Subcutaneous abdominal adipose tissue (tissue), 5 donors: ENCODE data around the gene MRGPRX3.
"Not testable (repeated sequence)": the region's sequence is repeated elsewhere in the genome, so short reads cannot be mapped to it uniquely, and the experiment has no call there.

Experiments used
- H3K27ac ChIP-seq: one replicate; pipeline ENCODE4 v1.7.0; 2013; ENCODE audit warnings: low read depth, mild to moderate bottlenecking, inconsistent platforms, low read length, moderate library complexity
- H3K27me3 ChIP-seq, 5 donors: one replicate each; pipeline ENCODE4 v1.7.0; 2013; ENCODE audit warnings: low read length in 5 of 5, inconsistent platforms in 1 of 5; ENCODE audit not compliant: control insufficient read depth in 5 of 5, insufficient read depth in 4 of 5
- H3K36me3 ChIP-seq, 5 donors: one replicate each; pipeline ENCODE4 v1.7.0; 2013; ENCODE audit warnings: low read length in 5 of 5; ENCODE audit not compliant: control insufficient read depth in 5 of 5, insufficient read depth in 5 of 5
- H3K4me1 ChIP-seq, 5 donors: one replicate each; pipeline ENCODE4 v1.7.0; 2013; ENCODE audit warnings: low read length in 5 of 5, mild to moderate bottlenecking in 3 of 5, moderate library complexity in 1 of 5; ENCODE audit not compliant: control insufficient read depth in 5 of 5, insufficient read depth in 5 of 5
- H3K4me3 ChIP-seq, 5 donors: one replicate each; pipeline ENCODE4 v1.7.0; 2013; ENCODE audit warnings: low read length in 5 of 5, low read depth in 1 of 5
- H3K9ac ChIP-seq, 5 donors: one replicate each; pipeline ENCODE4 v1.7.0; 2013; ENCODE audit warnings: low read length in 5 of 5, mild to moderate bottlenecking in 4 of 5, moderate library complexity in 3 of 5
- H3K9me3 ChIP-seq, 5 donors: one replicate each; pipeline ENCODE4 v1.7.0; 2013; ENCODE audit warnings: low read length in 5 of 5; ENCODE audit not compliant: control insufficient read depth in 5 of 5
- donor health status: healthy.
- donor health status: healthy.
- donor health status: healthy.
- donor health status: healthy.
- donor health status: healthy.

MRGPRX3 gene

DNA sequence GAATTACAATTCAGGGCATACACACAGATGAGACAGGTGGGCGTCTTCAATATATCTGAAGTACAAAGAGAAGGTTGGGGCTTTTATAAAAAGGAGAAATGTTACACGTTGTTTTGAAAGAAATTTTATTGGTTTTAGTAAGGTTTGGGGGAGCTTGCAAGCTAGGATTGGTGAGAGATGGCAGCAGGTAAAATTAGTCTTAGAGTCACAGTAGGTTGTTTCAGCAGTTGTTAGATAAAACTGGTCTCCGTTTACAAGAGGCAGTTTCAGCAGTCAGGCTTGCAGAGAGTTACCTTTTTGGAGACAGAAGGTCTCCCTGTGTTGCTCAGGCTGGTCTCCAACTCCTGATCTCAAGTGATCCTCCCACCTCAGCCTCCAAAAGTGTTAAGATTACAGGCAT, 24.1 kb upstream of the MRGPRX3 start:
- no peak overlapping the region for H3K27ac ChIP-seq
- peaks cover 0 to 8% (median 5%) of the 10 kb centered on the region in 5 donors for H3K27me3 ChIP-seq
- H3K36me3 ChIP-seq = peaks cover 0 to 3% (median 0%) of the 10 kb centered on the region in 5 donors
- H3K9me3 ChIP-seq = no peaks in the 10 kb centered on the region
- no peak overlapping the region for H3K4me3 ChIP-seq
- peaks cover 0 to 20% (median 19%) of the 10 kb centered on the region in 5 donors for H3K4me1 ChIP-seq
- H3K9ac ChIP-seq = no peak overlapping the region

DNA sequence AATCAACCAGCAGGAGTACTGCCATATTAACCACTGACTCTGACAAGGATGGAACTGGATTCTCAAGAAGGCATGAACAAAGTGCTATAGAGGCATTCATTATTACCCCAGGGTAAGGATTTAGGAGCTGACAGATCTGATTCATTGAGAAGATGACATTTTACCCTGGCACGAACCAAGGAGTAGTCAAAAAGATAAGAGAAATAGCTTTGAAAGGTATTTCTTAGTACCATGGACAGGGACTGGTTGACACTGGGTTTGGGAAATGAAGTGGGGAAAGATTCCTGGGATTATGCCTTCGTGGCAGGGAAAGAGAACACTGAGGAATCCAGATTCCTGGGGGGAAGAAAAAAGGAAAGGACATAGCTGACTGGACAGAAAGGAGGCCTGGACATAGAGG, 21.4 kb upstream of the MRGPRX3 start:
- no peaks in the 10 kb centered on the region for H3K36me3 ChIP-seq
- no peak overlapping the region for H3K9ac ChIP-seq
- H3K4me3 ChIP-seq = no peak overlapping the region
- H3K27ac ChIP-seq = no peak overlapping the region
- peaks cover 0 to 6% (median 6%) of the 10 kb centered on the region in 5 donors for H3K4me1 ChIP-seq
- H3K27me3 ChIP-seq = peaks cover 0 to 18% (median 5%) of the 10 kb centered on the region in 5 donors
- H3K9me3 ChIP-seq = no peaks in the 10 kb centered on the region

DNA sequence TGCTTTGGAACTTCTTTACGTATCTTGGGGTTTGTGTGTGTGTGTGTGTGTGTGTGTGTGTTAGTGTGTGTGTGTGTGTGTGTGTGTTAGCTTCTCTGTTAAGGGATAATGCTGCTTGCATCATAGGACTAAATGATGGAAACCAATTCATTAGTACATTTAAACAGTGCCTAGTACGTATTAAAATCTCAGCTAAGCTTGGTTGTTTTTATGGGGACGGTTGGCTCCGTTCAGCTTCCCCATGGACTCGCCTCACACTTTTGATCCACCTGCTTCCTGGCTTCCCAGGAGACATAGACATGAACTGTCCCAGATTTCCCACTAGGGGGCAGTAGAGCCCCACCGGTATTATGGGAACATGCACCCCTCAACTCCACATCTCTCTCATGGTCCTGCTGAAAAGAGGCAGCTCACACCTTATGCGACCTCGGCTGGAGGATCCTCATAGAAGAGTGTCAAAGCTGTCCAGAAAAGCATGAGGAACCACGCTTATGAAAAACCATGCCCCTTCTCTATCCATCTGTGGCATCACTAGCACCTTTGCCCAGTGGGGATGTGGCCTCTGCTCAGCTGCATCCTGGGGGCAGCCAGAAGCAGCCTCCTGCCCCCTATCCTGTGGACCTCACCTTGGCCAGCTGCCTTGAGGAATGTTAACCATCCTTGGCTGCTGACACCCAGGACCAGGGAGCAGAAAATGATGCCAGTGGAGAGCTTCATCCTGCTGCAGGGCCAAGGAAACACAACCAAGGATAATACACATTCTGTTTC, 16.8 kb upstream of the MRGPRX3 start:
- Histone ChIP-seq H3K9me3 (no peaks in the 10 kb centered on the region), H3K27me3 (peaks cover 0 to 13% (median 5%) of the 10 kb centered on the region in 5 donors), H3K9ac (no peak overlapping the region), H3K36me3 (no peaks in the 10 kb centered on the region), H3K27ac (no peak overlapping the region), H3K4me1 (no peaks in the 10 kb centered on the region), H3K4me3 (no peak overlapping the region)

DNA sequence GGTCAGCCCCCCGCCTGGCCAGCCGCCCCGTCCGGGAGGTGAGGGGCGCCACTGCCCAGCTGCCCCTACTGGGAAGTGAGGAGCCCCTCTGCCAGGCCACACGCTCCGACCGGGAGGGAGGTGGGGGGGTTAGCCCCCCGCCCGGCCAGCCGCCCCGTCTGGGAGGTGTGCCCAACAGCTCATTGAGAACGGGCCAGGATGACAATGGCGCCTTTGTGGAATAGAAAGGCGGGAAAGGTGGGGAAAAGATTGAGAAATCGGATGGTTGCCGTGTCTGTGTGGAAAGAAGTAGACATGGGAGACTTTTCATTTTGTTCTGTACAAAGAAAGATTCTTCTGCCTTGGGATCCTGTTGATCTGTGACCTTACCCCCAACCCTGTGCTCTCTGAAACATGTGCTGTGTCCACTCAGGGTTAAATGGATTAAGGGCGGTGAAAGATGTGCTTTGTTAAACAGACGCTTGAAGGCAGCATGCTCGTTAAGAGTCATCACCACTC, 11.0 kb upstream of the MRGPRX3 start:
- H3K27ac ChIP-seq, H3K9ac ChIP-seq, H3K4me1 ChIP-seq, H3K36me3 ChIP-seq, H3K9me3 ChIP-seq, H3K27me3 ChIP-seq, H3K4me3 ChIP-seq: not testable (repeated sequence)

DNA sequence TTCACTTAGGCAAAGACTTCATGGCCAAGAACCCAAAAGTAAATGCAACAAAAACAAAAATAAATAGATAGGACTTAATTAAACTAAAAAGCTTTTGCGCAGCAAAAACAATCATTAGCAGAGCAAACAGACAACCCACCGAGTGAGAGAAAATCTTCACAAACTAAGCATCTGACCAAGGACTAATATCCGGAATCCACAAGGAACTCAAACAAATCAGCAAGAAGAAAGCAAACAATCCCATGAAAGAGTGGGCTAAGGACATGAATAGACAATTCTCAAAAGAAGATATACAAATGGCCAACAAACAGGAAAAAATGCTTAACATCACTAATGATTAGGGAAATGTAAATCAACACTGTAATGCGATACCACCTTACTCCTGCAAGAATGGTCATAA, 1.3 kb upstream of the MRGPRX3 start:
- H3K27me3 ChIP-seq, H3K9ac ChIP-seq, H3K36me3 ChIP-seq, H3K4me1 ChIP-seq, H3K9me3 ChIP-seq, H3K27ac ChIP-seq, H3K4me3 ChIP-seq: not testable (repeated sequence)

DNA sequence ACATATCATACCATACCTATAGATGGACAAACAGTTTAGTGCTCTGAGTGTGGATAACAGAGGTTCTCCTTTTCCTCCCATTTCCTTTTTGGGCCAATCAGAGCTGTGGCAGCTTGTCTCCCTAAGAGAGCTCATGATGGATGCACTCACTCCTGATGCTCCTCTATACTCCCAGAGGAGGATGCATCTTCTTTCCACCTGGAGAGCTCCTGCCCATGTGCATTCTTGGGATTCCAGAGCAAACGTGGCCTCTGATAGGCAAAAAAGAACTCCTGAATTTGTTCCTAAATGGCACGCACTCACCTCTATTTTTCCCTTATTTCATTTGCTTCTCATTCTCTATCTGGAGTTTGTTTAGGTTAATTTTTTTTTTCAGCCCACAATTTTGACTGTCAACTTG, 2.9 kb downstream of the MRGPRX3 start:
- Histone ChIP-seq H3K36me3 (no peaks in the 10 kb centered on the region), H3K9ac (no peak overlapping the region), H3K27ac (no peak overlapping the region), H3K27me3 (peaks cover 0 to 4% (median 2%) of the 10 kb centered on the region in 5 donors), H3K4me3 (no peak overlapping the region), H3K9me3 (no peaks in the 10 kb centered on the region), H3K4me1 (no peaks in the 10 kb centered on the region)

DNA sequence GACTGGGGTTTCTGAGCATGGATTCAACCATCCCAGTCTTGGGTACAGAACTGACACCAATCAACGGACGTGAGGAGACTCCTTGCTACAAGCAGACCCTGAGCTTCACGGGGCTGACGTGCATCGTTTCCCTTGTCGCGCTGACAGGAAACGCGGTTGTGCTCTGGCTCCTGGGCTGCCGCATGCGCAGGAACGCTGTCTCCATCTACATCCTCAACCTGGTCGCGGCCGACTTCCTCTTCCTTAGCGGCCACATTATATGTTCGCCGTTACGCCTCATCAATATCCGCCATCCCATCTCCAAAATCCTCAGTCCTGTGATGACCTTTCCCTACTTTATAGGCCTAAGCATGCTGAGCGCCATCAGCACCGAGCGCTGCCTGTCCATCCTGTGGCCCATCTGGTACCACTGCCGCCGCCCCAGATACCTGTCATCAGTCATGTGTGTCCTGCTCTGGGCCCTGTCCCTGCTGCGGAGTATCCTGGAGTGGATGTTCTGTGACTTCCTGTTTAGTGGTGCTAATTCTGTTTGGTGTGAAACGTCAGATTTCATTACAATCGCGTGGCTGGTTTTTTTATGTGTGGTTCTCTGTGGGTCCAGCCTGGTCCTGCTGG, 4.9 kb downstream of the MRGPRX3 start:
- Histone ChIP-seq H3K4me3 (no peak overlapping the region), H3K27me3 (peaks cover 0 to 4% (median 2%) of the 10 kb centered on the region in 5 donors), H3K4me1 (no peaks in the 10 kb centered on the region), H3K27ac (no peak overlapping the region), H3K9me3 (no peaks in the 10 kb centered on the region), H3K9ac (no peak overlapping the region), H3K36me3 (no peaks in the 10 kb centered on the region)

DNA sequence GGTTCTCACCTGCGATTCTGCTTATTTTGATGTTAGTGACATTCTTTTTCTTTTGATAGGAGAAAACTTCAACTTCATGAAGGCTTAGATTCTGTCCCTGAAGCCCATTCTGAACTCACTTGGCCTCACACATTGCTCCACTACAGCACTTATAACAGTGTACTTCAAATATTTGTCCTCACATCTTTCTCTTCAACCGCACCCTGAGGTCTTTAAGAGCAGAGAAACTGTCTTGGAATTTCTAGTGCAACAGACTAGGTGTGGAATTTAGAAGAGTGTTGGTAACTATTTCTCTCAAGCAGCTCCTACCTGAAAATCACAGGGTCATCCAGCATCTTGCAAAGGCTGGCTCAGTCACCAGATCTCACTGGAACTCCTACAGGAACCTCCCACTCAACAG, 7.8 kb downstream of the MRGPRX3 start:
- no peak overlapping the region for H3K9ac ChIP-seq
- no peak overlapping the region for H3K4me3 ChIP-seq
- no peaks in the 10 kb centered on the region for H3K4me1 ChIP-seq
- H3K27ac ChIP-seq = no peak overlapping the region
- no peaks in the 10 kb centered on the region for H3K9me3 ChIP-seq
- H3K27me3 ChIP-seq = peaks cover 0 to 4% (median 0%) of the 10 kb centered on the region in 5 donors
- H3K36me3 ChIP-seq = no peaks in the 10 kb centered on the region

DNA sequence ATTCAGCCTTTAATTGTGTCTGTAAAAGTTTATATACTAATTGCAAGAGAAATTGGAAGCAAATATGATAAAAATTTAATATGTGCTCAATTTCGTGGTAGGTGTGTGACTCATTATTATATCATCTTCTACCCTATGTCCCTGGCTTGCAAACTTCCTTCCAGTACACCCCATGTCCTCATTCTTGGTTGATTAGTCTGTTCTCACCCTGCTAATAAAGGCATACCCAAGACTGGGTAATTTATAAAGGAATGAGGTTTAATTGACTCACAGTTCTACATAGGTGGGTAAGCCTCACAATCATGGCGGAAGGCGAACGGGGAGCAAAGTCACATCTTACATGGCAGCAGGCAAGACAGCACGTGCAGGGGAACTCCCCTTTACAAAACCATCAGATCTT, 11.9 kb downstream of the MRGPRX3 start:
- H3K4me3 ChIP-seq = no peak overlapping the region
- H3K36me3 ChIP-seq = no peaks in the 10 kb centered on the region
- no peaks in the 10 kb centered on the region for H3K9me3 ChIP-seq
- no peaks in the 10 kb centered on the region for H3K4me1 ChIP-seq
- H3K27ac ChIP-seq = no peak overlapping the region
- no peak overlapping the region for H3K9ac ChIP-seq
- H3K27me3 ChIP-seq = peaks cover 0 to 8% (median 4%) of the 10 kb centered on the region in 5 donors

DNA sequence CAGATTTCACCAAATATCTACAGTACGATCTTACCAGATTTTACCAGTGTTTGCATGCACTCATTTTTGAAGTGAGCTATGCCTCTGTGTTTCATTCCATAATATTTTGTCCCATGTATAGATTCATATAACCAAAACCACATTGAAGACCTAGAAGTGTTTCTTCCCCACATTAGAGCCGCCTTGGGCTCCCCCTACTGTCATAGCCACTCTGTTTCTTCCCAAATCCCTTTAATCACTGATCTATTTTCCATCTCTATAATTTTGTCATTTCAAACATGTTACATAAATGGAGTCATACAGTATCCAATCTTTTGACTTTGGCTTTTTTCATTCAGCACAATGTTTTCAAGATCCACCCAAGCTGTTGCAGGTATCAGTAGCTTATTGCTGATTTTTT, 12.7 kb downstream of the MRGPRX3 start:
- H3K27me3 ChIP-seq = peaks cover 0 to 8% (median 4%) of the 10 kb centered on the region in 5 donors
- no peak overlapping the region for H3K9ac ChIP-seq
- H3K4me1 ChIP-seq = no peaks in the 10 kb centered on the region
- H3K4me3 ChIP-seq = no peak overlapping the region
- no peaks in the 10 kb centered on the region for H3K9me3 ChIP-seq
- H3K27ac ChIP-seq = no peak overlapping the region
- H3K36me3 ChIP-seq = no peaks in the 10 kb centered on the region
